ENCODE measurements around the gene ACER2. TPM values are rescaled to one million over a fixed set of nuclear protein-coding genes. Genes with fewer than 3 reads are reported as not detected.

Gene ACER2
- polyA plus RNA-seq (2011; rRNA removed) (1.4 and 1.8 TPM in 2 replicates), polyA minus RNA-seq (2011; rRNA and poly(A)+ RNA removed) (2.7 and 2.8 TPM in 2 replicates)

DNA sequence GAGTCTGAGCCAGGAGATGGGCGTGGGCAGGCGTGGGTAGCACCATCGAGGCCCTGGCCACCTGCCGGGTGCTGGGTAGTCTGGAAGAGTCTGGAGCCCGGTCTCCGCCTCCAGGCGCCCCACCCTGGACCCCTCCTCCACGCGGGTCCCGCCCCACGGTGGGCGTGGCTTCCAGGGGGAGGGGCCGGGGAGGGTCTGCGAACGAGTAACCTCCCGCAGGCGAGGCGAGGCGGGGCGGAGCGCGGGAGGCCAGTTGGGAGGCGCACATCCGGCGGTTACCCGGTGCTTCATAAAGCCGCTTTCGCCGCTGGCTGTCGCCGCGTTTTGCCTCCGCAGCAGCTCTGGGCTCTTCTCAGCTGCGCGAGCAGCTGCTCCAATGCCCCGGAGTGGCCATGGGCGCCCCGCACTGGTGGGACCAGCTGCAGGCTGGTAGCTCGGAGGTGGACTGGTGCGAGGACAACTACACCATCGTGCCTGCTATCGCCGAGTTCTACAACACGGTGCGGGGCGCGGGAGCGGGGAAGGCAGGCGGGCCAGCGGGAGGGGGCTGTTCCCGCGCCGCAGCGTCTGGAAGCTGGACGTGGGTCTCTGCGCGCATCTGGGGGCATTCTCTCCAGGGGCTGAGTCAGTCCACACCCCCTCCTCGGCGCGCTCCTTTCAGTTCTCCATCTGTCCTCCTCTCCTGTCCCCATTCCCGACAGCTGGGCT is at the start of gene ACER2:
Gene ACER2 (plus strand): TSS at position 317 of the 708 bp plus-strand sequence. CDS start 76 bp downstream, at position 393.
- peak within 1 kb of the TSS; percentile 72 for H3K4me3 ChIP-seq (ENCODE audit: low read depth, low read length)
- no peaks in the 10 kb centered on the region for H3K36me3 ChIP-seq (ENCODE audit: control insufficient read depth, insufficient read depth, low read length)
- POLR2A ChIA-PET: interaction anchor here (0.6 kb wide), 1 partner anchor 1061 kb away, joined by 4 read pairs; no protein-coding TSS in a partner anchor
- DNase-seq (ENCODE audit: low read depth): peak; percentile 51
- CTCF ChIA-PET: no interaction called here
- TF ChIP-seq, protein P1, sequence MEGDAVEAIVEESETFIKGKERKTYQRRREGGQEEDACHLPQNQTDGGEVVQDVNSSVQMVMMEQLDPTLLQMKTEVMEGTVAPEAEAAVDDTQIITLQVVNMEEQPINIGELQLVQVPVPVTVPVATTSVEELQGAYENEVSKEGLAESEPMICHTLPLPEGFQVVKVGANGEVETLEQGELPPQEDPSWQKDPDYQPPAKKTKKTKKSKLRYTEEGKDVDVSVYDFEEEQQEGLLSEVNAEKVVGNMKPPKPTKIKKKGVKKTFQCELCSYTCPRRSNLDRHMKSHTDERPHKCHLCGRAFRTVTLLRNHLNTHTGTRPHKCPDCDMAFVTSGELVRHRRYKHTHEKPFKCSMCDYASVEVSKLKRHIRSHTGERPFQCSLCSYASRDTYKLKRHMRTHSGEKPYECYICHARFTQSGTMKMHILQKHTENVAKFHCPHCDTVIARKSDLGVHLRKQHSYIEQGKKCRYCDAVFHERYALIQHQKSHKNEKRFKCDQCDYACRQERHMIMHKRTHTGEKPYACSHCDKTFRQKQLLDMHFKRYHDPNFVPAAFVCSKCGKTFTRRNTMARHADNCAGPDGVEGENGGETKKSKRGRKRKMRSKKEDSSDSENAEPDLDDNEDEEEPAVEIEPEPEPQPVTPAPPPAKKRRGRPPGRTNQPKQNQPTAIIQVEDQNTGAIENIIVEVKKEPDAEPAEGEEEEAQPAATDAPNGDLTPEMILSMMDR (IDR thresholded peaks at IDR 0.05; ENCODE audit: insufficient read depth, low read depth, low read length): peak; percentile 37
- no peaks in the 10 kb centered on the region for H3K27me3 ChIP-seq (ENCODE audit: control insufficient read depth, insufficient read depth, low read length)

DNA sequence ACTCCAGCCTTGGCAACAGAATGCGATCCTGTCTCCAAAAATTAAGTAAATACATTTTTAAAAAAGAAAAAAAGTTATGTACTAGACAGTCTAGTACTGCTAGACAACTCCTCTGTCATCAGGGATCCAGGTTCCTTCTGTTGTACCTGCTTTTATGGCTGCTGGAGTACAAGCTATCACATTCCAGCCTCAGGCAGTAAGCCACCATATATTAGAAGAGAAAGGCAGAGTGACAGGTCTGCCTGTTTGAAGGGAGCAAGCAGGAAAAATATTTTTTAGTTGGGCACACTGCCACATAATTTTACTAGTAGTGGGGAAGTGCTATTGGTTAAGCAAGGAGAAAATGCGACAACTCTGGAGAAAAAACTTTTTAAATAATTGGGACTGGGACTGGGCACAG is 39.7 kb upstream of the ACER2 start:
- Histone ChIP-seq H3K36me3 (ENCODE audit: control insufficient read depth, insufficient read depth, low read length) (peaks cover 2% of the 10 kb centered on the region), H3K27me3 (ENCODE audit: control insufficient read depth, insufficient read depth, low read length) (no peaks in the 10 kb centered on the region), H3K4me3 (ENCODE audit: low read depth, low read length) (no peak overlapping the region)
- TF ChIP-seq, protein P1 (IDR thresholded peaks at IDR 0.05; ENCODE audit: insufficient read depth, low read depth, low read length): no peak
- POLR2A ChIA-PET: no interaction called here
- CTCF ChIA-PET: no interaction called here
- DNase-seq (ENCODE audit: low read depth): no peak

DNA sequence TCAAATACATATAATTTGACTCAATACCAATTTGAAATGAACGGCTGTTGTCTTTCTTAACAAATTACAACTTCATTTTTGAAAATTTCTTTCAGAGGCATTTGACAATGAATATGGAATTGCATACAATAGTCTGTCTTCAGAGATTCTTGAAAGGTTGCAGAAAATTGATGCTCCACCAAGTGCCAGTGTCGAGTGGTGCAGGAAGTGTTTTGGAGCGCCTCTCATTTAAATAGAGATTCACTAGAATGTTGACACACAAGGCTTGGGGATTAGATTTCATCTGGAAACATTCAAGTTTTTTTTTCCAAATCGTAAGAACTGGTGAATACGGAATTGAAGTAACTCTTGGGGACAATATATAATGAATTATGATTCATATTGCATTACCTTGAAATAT is 36.9 kb upstream of the ACER2 start:
- TF ChIP-seq, protein P1 (IDR thresholded peaks at IDR 0.05; ENCODE audit: insufficient read depth, low read depth, low read length): no peak
- no peaks in the 10 kb centered on the region for H3K27me3 ChIP-seq (ENCODE audit: control insufficient read depth, insufficient read depth, low read length)

DNA sequence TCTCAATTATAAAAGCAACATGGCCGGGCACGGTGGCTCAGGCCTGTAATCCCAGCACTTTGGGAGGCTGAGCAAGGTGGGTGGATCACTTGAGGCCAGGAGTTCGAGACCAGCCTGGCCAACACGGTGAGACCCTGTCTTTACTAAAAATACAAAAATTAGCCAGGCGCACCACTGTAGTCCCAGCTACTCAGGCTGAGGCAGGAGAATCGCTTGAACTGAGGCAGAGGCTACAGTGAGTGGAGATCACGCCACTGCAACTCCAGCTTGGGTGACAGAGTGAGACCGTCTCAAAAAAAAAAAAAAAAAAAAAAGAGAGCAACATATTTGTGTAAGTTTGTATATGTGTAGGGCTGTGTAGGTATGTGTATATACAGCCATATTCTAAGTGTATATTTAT is 36.2 kb upstream of the ACER2 start:
- CTCF ChIA-PET: no interaction called here

More for the DNA sequence above, 36.9 kb upstream of the ACER2 start:
- POLR2A ChIA-PET: interaction anchor here (0.6 kb wide), 1 partner anchor 87 kb away, joined by 7 read pairs; no protein-coding TSS in a partner anchor
- no peak for DNase-seq (ENCODE audit: low read depth)
- CTCF ChIA-PET: interaction anchor here (0.6 to 1.4 kb wide), 2 partner anchors 23 to 39 kb away, joined by 3 to 4 read pairs; no protein-coding TSS in a partner anchor
- H3K36me3 ChIP-seq (ENCODE audit: control insufficient read depth, insufficient read depth, low read length): peaks cover 3% of the 10 kb centered on the region
- H3K4me3 ChIP-seq (ENCODE audit: low read depth, low read length): no peak overlapping the region

DNA sequence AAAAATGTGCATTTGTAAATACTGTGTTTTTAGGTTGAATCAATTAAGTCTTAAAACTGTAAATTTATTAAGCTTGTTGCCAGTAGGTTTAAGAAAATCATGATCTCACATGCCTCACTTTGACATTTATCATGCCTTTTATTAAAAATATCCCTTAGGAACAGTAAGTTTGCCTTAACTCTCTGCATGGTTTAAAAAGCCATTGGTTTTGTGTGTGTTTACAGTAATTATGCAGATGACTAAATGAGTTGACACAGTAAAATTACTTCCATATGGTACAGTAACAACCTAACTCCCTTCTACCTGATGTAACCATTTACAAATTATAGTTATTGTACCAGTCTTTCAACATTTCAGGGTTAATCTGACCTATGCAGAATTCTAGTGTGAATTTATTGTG is 35.3 kb upstream of the ACER2 start:
- TF ChIP-seq, protein P1 (IDR thresholded peaks at IDR 0.05; ENCODE audit: insufficient read depth, low read depth, low read length): no peak
- POLR2A ChIA-PET: no interaction called here
- CTCF ChIA-PET: no interaction called here
- no peak for DNase-seq (ENCODE audit: low read depth)
- Histone ChIP-seq H3K36me3 (ENCODE audit: control insufficient read depth, insufficient read depth, low read length) (peaks cover 8% of the 10 kb centered on the region), H3K27me3 (ENCODE audit: control insufficient read depth, insufficient read depth, low read length) (no peaks in the 10 kb centered on the region), H3K4me3 (ENCODE audit: low read depth, low read length) (no peak overlapping the region)

More for the DNA sequence above, 36.2 kb upstream of the ACER2 start:
- no peak overlapping the region for H3K4me3 ChIP-seq (ENCODE audit: low read depth, low read length)
- TF ChIP-seq, protein P1 (IDR thresholded peaks at IDR 0.05; ENCODE audit: insufficient read depth, low read depth, low read length): no peak
- DNase-seq (ENCODE audit: low read depth): no peak
- H3K27me3 ChIP-seq (ENCODE audit: control insufficient read depth, insufficient read depth, low read length): no peaks in the 10 kb centered on the region
- peaks cover 3% of the 10 kb centered on the region for H3K36me3 ChIP-seq (ENCODE audit: control insufficient read depth, insufficient read depth, low read length)
- POLR2A ChIA-PET: interaction anchor here (0.6 kb wide), 3 partner anchors 31 to 243 kb away, joined by 3 to 7 read pairs (median 4); no protein-coding TSS in a partner anchor
